ENCODE data around the gene SLC6A8.

The SLC6A8 gene

GRCh38 chrX:153648358-153649177 is 39.2 kb upstream of the SLC6A8 start:
- DNase-seq: no peak

GRCh38 chrX:153649178-153649914 is 38.4 kb upstream of the SLC6A8 start:
- DNase-seq: no peak

- no peak for DNase-seq
These were observed 37.6 kb upstream of the SLC6A8 start for GRCh38 chrX:153649915-153650782.

GRCh38 chrX:153650959-153651358 is 36.8 kb upstream of the SLC6A8 start:
- no peak for DNase-seq

GRCh38 chrX:153651540-153652079 is 36.1 kb upstream of the SLC6A8 start:
- no peak for DNase-seq

- no peak for DNase-seq
These were observed 34.2 kb upstream of the SLC6A8 start for GRCh38 chrX:153653556-153653955.

- no peak for DNase-seq
These were observed 30.6 kb upstream of the SLC6A8 start for GRCh38 chrX:153657161-153657560.

GRCh38 chrX:153659268-153659667 is 28.5 kb upstream of the SLC6A8 start:
- DNase-seq: no peak

- DNase-seq: peak in 6 of 51 donors; percentile 3 to 35 (median 22)
These were observed 25.5 kb upstream of the SLC6A8 start for GRCh38 chrX:153662266-153662665.

- no peak for DNase-seq
These were observed 21.9 kb upstream of the SLC6A8 start for GRCh38 chrX:153665726-153666306.

GRCh38 chrX:153667281-153667955 is 20.3 kb upstream of the SLC6A8 start:
- DNase-seq: no peak

- peak; percentile 10 to 90 (median 66) for DNase-seq
These were observed 19.8 kb upstream of the SLC6A8 start for GRCh38 chrX:153667956-153668396.

- no peak for DNase-seq
These were observed 19.1 kb upstream of the SLC6A8 start for GRCh38 chrX:153668423-153669173.

GRCh38 chrX:153669174-153669890 is 18.4 kb upstream of the SLC6A8 start:
- peak in 2 of 51 donors; percentile 19 to 20 for DNase-seq

GRCh38 chrX:153669901-153670731 is 17.6 kb upstream of the SLC6A8 start:
- no peak for DNase-seq

- DNase-seq: no peak
These were observed 16.8 kb upstream of the SLC6A8 start for GRCh38 chrX:153670748-153671588.
